IMR-90 (cell line): ENCODE measurements around the gene HSPB6. TPM values are rescaled to one million over a fixed set of nuclear protein-coding genes. Genes with fewer than 3 reads are reported as not detected.

Experiments
- polyA plus RNA-seq, 3 experiments: library from polyadenylated mRNA; depleted of rRNA; stranded (reverse); fragments of >200 nt; gene quantifications; 2 replicates each; pipeline ENCODE4 v1.2.3, GENCODE V29; 2012; ENCODE audit warnings: low replicate concordance in 1 of 3
- total RNA-seq: library from RNA; depleted of rRNA; stranded (reverse); fragments of >200 nt; gene quantifications from 2 replicates; pipeline ENCODE4 v1.2.3, GENCODE V29; 2012; rRNA removed

The HSPB6 gene
- total and polyA plus RNA-seq, 2 of the 4 experiments (the other 2 are of a cell fraction), result 5.7 to 206 TPM

Other genes starting within 250 kb of the HSPB6 start
- 0.28 and 0.36 TPM in 2 replicates for gene DMKN, start 243.4 kb downstream of the HSPB6 start, total RNA-seq
- 2.2 and 2.4 TPM in 2 replicates for gene DMKN, start 243.4 kb downstream of the HSPB6 start, polyA plus RNA-seq (2012; rRNA removed)
- gene SBSN, start 228.7 kb downstream of the HSPB6 start, total RNA-seq, result 0.56 and 0.72 TPM in 2 replicates
- gene SBSN, start 228.7 kb downstream of the HSPB6 start, polyA plus RNA-seq (2012; rRNA removed), result 6.4 and 6.9 TPM in 2 replicates
- not detected in 2 replicates for gene GAPDHS, start 223.6 kb downstream of the HSPB6 start, total RNA-seq
- not detected in 2 replicates for gene GAPDHS, start 223.6 kb downstream of the HSPB6 start, polyA plus RNA-seq (2012; rRNA removed)
- gene TMEM147, start 211.4 kb downstream of the HSPB6 start, total RNA-seq, result 59.2 and 67.6 TPM in 2 replicates
- 108 and 132 TPM in 2 replicates for gene TMEM147, start 211.4 kb downstream of the HSPB6 start, polyA plus RNA-seq (2012; rRNA removed)
- not detected in 2 replicates for gene ATP4A, start 193.4 kb downstream of the HSPB6 start, total RNA-seq
- not detected in 2 replicates for gene ATP4A, start 193.4 kb downstream of the HSPB6 start, polyA plus RNA-seq (2012; rRNA removed)
- gene PMIS2, start 170.9 kb downstream of the HSPB6 start, total RNA-seq, result not detected in 2 replicates
- gene PMIS2, start 170.9 kb downstream of the HSPB6 start, polyA plus RNA-seq (2012; rRNA removed), result not detected in 2 replicates
- gene HAUS5, start 144.3 kb downstream of the HSPB6 start, total RNA-seq, result 3.1 and 3.4 TPM in 2 replicates
- gene HAUS5, start 144.3 kb downstream of the HSPB6 start, polyA plus RNA-seq (2012; rRNA removed), result 6.2 and 6.4 TPM in 2 replicates
- gene RBM42, start 128.0 kb downstream of the HSPB6 start, total RNA-seq, result 19.0 and 20.6 TPM in 2 replicates
- gene RBM42, start 128.0 kb downstream of the HSPB6 start, polyA plus RNA-seq (2012; rRNA removed), result 41.5 and 53.9 TPM in 2 replicates
- 0.28 TPM in 1 of 2 replicates, not detected in the other for gene ETV2, start 115.3 kb downstream of the HSPB6 start, total RNA-seq
- 1.2 and 1.4 TPM in 2 replicates for gene ETV2, start 115.3 kb downstream of the HSPB6 start, polyA plus RNA-seq (2012; rRNA removed)
- 913 and 983 TPM in 2 replicates for gene COX6B1, start 108.7 kb downstream of the HSPB6 start, total RNA-seq
- gene COX6B1, start 108.7 kb downstream of the HSPB6 start, polyA plus RNA-seq (2012; rRNA removed), result 824 and 914 TPM in 2 replicates
- not detected in 2 replicates for gene UPK1A, start 90.5 kb downstream of the HSPB6 start, total RNA-seq
- 0.20 and 0.21 TPM in 2 replicates for gene UPK1A, start 90.5 kb downstream of the HSPB6 start, polyA plus RNA-seq (2012; rRNA removed)
- gene ZBTB32, start 52.5 kb downstream of the HSPB6 start, total RNA-seq, result not detected in 2 replicates
- gene ZBTB32, start 52.5 kb downstream of the HSPB6 start, polyA plus RNA-seq (2012; rRNA removed), result not detected in 2 replicates
- gene KMT2B, start 39.0 kb downstream of the HSPB6 start, total RNA-seq, result 1.9 and 3.0 TPM in 2 replicates
- 27.5 and 30.7 TPM in 2 replicates for gene KMT2B, start 39.0 kb downstream of the HSPB6 start, polyA plus RNA-seq (2012; rRNA removed)
- gene IGFLR1, start 14.6 kb downstream of the HSPB6 start, total RNA-seq, result 0.72 and 2.8 TPM in 2 replicates
- 2.7 and 3.8 TPM in 2 replicates for gene IGFLR1, start 14.6 kb downstream of the HSPB6 start, polyA plus RNA-seq (2012; rRNA removed)
- gene U2AF1L4, start 11.6 kb downstream of the HSPB6 start, total RNA-seq, result 6.1 and 8.1 TPM in 2 replicates
- 15.0 and 15.6 TPM in 2 replicates for gene U2AF1L4, start 11.6 kb downstream of the HSPB6 start, polyA plus RNA-seq (2012; rRNA removed)
- 8.6 and 9.0 TPM in 2 replicates for gene PSENEN, start 11.4 kb downstream of the HSPB6 start, total RNA-seq
- gene PSENEN, start 11.4 kb downstream of the HSPB6 start, polyA plus RNA-seq (2012; rRNA removed), result 47.0 and 59.1 TPM in 2 replicates
- gene LIN37, start 8.5 kb downstream of the HSPB6 start, total RNA-seq, result 12.7 and 12.8 TPM in 2 replicates
- gene LIN37, start 8.5 kb downstream of the HSPB6 start, polyA plus RNA-seq (2012; rRNA removed), result 17.2 and 23.1 TPM in 2 replicates
- gene PROSER3, start 1.1 kb upstream of the HSPB6 start, total RNA-seq, result 3.3 and 5.4 TPM in 2 replicates
- gene PROSER3, start 1.1 kb upstream of the HSPB6 start, polyA plus RNA-seq (2012; rRNA removed), result 17.9 and 21.8 TPM in 2 replicates
- gene ARHGAP33, start 18.5 kb upstream of the HSPB6 start, total RNA-seq, result 0.28 and 0.72 TPM in 2 replicates
- gene ARHGAP33, start 18.5 kb upstream of the HSPB6 start, polyA plus RNA-seq (2012; rRNA removed), result 11.9 and 16.3 TPM in 2 replicates
- gene PRODH2, start 55.8 kb upstream of the HSPB6 start, total RNA-seq, result not detected in 2 replicates
- not detected in 2 replicates for gene PRODH2, start 55.8 kb upstream of the HSPB6 start, polyA plus RNA-seq (2012; rRNA removed)
- gene NPHS1, start 95.5 kb upstream of the HSPB6 start, total RNA-seq, result not detected in 2 replicates
- gene NPHS1, start 95.5 kb upstream of the HSPB6 start, polyA plus RNA-seq (2012; rRNA removed), result not detected in 2 replicates
- not detected in 2 replicates for gene KIRREL2, start 99.9 kb upstream of the HSPB6 start, total RNA-seq
- gene KIRREL2, start 99.9 kb upstream of the HSPB6 start, polyA plus RNA-seq (2012; rRNA removed), result 0.04 TPM in 1 of 2 replicates, not detected in the other
- gene APLP1, start 111.5 kb upstream of the HSPB6 start, total RNA-seq, result 4.7 and 6.7 TPM in 2 replicates
- gene APLP1, start 111.5 kb upstream of the HSPB6 start, polyA plus RNA-seq (2012; rRNA removed), result 41.0 and 44.3 TPM in 2 replicates
- gene NFKBID, start 143.5 kb upstream of the HSPB6 start, total RNA-seq, result 1.1 and 1.4 TPM in 2 replicates
- 12.3 and 13.3 TPM in 2 replicates for gene NFKBID, start 143.5 kb upstream of the HSPB6 start, polyA plus RNA-seq (2012; rRNA removed)
- not detected in 2 replicates for gene HCST, start 145.5 kb upstream of the HSPB6 start, total RNA-seq
- 0.93 and 1.5 TPM in 2 replicates for gene HCST, start 145.5 kb upstream of the HSPB6 start, polyA plus RNA-seq (2012; rRNA removed)
- gene TYROBP, start 151.3 kb upstream of the HSPB6 start, total RNA-seq, result not detected in 2 replicates
- gene TYROBP, start 151.3 kb upstream of the HSPB6 start, polyA plus RNA-seq (2012; rRNA removed), result not detected in 2 replicates
- gene LRFN3, start 179.3 kb upstream of the HSPB6 start, total RNA-seq, result 0.36 and 0.56 TPM in 2 replicates
- gene LRFN3, start 179.3 kb upstream of the HSPB6 start, polyA plus RNA-seq (2012; rRNA removed), result 4.8 TPM in 2 replicates
- gene SDHAF1, start 238.2 kb upstream of the HSPB6 start, total RNA-seq, result 4.8 and 5.0 TPM in 2 replicates
- 9.9 and 13.2 TPM in 2 replicates for gene SDHAF1, start 238.2 kb upstream of the HSPB6 start, polyA plus RNA-seq (2012; rRNA removed)